HL-60 (cell line): Measurements from ENCODE around the gene BLNK.

Experiments used
- GABPA ChIP-seq: IDR thresholded peaks from 2 replicates; pipeline ENCODE4 v1.6.1; 2012; ENCODE audit warnings: low read depth
- POLR2AphosphoS5 ChIP-seq: IDR thresholded peaks from 2 replicates; pipeline ENCODE4 v1.6.1; 2012; ENCODE audit warnings: low read depth
- TF ChIP-seq, protein P1 (sequence below): IDR thresholded peaks from one replicate; pipeline ENCODE4 v1.5.1; 2011; ENCODE audit warnings: low read length, control low read depth, inconsistent platforms; ENCODE audit not compliant: insufficient read depth
- TF ChIP-seq, protein P2 (sequence below): IDR thresholded peaks from 2 replicates; pipeline ENCODE4 v1.6.1; 2012; ENCODE audit warnings: low read depth; ENCODE audit not compliant: insufficient replicate concordance

GRCh38 chr10:96276426-96276825 lies 5.1 kb upstream of the BLNK start:
- TF ChIP-seq, protein P1, sequence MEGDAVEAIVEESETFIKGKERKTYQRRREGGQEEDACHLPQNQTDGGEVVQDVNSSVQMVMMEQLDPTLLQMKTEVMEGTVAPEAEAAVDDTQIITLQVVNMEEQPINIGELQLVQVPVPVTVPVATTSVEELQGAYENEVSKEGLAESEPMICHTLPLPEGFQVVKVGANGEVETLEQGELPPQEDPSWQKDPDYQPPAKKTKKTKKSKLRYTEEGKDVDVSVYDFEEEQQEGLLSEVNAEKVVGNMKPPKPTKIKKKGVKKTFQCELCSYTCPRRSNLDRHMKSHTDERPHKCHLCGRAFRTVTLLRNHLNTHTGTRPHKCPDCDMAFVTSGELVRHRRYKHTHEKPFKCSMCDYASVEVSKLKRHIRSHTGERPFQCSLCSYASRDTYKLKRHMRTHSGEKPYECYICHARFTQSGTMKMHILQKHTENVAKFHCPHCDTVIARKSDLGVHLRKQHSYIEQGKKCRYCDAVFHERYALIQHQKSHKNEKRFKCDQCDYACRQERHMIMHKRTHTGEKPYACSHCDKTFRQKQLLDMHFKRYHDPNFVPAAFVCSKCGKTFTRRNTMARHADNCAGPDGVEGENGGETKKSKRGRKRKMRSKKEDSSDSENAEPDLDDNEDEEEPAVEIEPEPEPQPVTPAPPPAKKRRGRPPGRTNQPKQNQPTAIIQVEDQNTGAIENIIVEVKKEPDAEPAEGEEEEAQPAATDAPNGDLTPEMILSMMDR, result no peak
- TF ChIP-seq GABPA, result no peak
- no peak for TF ChIP-seq POLR2AphosphoS5
- TF ChIP-seq, protein P2, sequence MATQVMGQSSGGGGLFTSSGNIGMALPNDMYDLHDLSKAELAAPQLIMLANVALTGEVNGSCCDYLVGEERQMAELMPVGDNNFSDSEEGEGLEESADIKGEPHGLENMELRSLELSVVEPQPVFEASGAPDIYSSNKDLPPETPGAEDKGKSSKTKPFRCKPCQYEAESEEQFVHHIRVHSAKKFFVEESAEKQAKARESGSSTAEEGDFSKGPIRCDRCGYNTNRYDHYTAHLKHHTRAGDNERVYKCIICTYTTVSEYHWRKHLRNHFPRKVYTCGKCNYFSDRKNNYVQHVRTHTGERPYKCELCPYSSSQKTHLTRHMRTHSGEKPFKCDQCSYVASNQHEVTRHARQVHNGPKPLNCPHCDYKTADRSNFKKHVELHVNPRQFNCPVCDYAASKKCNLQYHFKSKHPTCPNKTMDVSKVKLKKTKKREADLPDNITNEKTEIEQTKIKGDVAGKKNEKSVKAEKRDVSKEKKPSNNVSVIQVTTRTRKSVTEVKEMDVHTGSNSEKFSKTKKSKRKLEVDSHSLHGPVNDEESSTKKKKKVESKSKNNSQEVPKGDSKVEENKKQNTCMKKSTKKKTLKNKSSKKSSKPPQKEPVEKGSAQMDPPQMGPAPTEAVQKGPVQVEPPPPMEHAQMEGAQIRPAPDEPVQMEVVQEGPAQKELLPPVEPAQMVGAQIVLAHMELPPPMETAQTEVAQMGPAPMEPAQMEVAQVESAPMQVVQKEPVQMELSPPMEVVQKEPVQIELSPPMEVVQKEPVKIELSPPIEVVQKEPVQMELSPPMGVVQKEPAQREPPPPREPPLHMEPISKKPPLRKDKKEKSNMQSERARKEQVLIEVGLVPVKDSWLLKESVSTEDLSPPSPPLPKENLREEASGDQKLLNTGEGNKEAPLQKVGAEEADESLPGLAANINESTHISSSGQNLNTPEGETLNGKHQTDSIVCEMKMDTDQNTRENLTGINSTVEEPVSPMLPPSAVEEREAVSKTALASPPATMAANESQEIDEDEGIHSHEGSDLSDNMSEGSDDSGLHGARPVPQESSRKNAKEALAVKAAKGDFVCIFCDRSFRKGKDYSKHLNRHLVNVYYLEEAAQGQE, result no peak
